Activated CD4-positive, alpha-beta T cell treated with anti-CD3 and anti-CD28 coated beads, Interleukin-10, Interleukin-2, amounts not matched to agents 100 ng/mL and 50 ng/mL, durations not matched to agents 16 hours and 8 hours (primary cell): ENCODE results near the gene NHSL1.

ENCODE experiments used
- DNase-seq: peaks from one replicate; pipeline ENCODE4 v3.0.0-alpha.2; 2020

NHSL1 gene

GRCh38 chr6:138499303-138500018 is at the start of gene NHSL1:
TSS of gene NHSL1 (minus strand) at chr6:138499494. CDS start at chr6:138499290, 204 bp downstream.
- DNase-seq = no peak

- DNase-seq = peak; percentile 71
Measured at GRCh38 chr6:138546733-138547185, 47.5 kb upstream of the NHSL1 start.

- DNase-seq = no peak
Measured at GRCh38 chr6:138545621-138545980, 46.3 kb upstream of the NHSL1 start.

GRCh38 chr6:138544501-138544900 is 45.2 kb upstream of the NHSL1 start:
- DNase-seq = no peak

- no peak for DNase-seq
Measured at GRCh38 chr6:138543657-138544056, 44.4 kb upstream of the NHSL1 start.

- no peak for DNase-seq
Measured at GRCh38 chr6:138541823-138542481, 42.7 kb upstream of the NHSL1 start.

GRCh38 chr6:138540468-138540867 is 41.2 kb upstream of the NHSL1 start:
- DNase-seq = no peak

GRCh38 chr6:138539876-138540275 is 40.6 kb upstream of the NHSL1 start:
- no peak for DNase-seq

GRCh38 chr6:138538390-138539031 is 39.2 kb upstream of the NHSL1 start:
- no peak for DNase-seq

GRCh38 chr6:138537106-138537505 is 37.8 kb upstream of the NHSL1 start:
- no peak for DNase-seq

- DNase-seq = no peak
Measured at GRCh38 chr6:138535728-138536455, 36.6 kb upstream of the NHSL1 start.

- DNase-seq = no peak
Measured at GRCh38 chr6:138533667-138534066, 34.4 kb upstream of the NHSL1 start.

GRCh38 chr6:138531387-138531786 is 32.1 kb upstream of the NHSL1 start:
- DNase-seq = no peak

- DNase-seq = no peak
Measured at GRCh38 chr6:138529478-138529877, 30.2 kb upstream of the NHSL1 start.

- no peak for DNase-seq
Measured at GRCh38 chr6:138528956-138529355, 29.7 kb upstream of the NHSL1 start.

GRCh38 chr6:138528137-138528536 is 28.8 kb upstream of the NHSL1 start:
- no peak for DNase-seq

- no peak for DNase-seq
Measured at GRCh38 chr6:138527411-138528088, 28.3 kb upstream of the NHSL1 start.

GRCh38 chr6:138526822-138527235 is 27.5 kb upstream of the NHSL1 start:
- DNase-seq = no peak

- no peak for DNase-seq
Measured at GRCh38 chr6:138525355-138525754, 26.1 kb upstream of the NHSL1 start.

GRCh38 chr6:138524526-138524925 is 25.2 kb upstream of the NHSL1 start:
- no peak for DNase-seq

GRCh38 chr6:138523347-138524210 is 24.3 kb upstream of the NHSL1 start:
- no peak for DNase-seq

GRCh38 chr6:138522611-138523010 is 23.3 kb upstream of the NHSL1 start:
- no peak for DNase-seq
